Peyer's patch (tissue), 4 donors: ENCODE results near the gene ASB15. TPM values are rescaled to one million over a fixed set of nuclear protein-coding genes. Genes with fewer than 3 reads are reported as not detected.

Experiments
- DNase-seq, 3 donors: peaks; one replicate each; pipeline ENCODE4 v3.0.0-alpha.2; 2017 to 2019
- H3K27ac ChIP-seq, 4 donors: fragments of 200-600 bp; sonication (generic); one replicate each; pipeline ENCODE4 v1.5.1; 2016 to 2019
- H3K27me3 ChIP-seq, 2 donors: fragments of 200-600 bp; sonication (generic); one replicate each; pipeline ENCODE4 v1.5.1; 2019
- H3K36me3 ChIP-seq, 3 donors: fragments of 200-600 bp; sonication (generic); one replicate each; pipeline ENCODE4 v1.5.1; 2016 to 2019
- H3K4me1 ChIP-seq, 4 donors: fragments of 200-600 bp; sonication (generic); one replicate each; pipeline ENCODE4 v1.5.1; 2016 to 2019
- H3K4me3 ChIP-seq, 4 donors: fragments of 200-600 bp; sonication (generic); 1 replicate in 3 of 4; 2 replicates in 1 of 4; pipeline ENCODE4 v1.5.1; 2016 to 2019; ENCODE audit warnings: mild to moderate bottlenecking in 1 of 4
- H3K9me3 ChIP-seq, 4 donors: fragments of 200-600 bp; sonication (generic); one replicate each; pipeline ENCODE4 v1.5.1; 2016 to 2019; ENCODE audit warnings: mild to moderate bottlenecking in 1 of 4
- POLR2A ChIP-seq, 2 donors: fragments of 450-650 bp; IDR thresholded peaks; one replicate each; pipeline ENCODE4 v1.5.1; 2017; ENCODE audit warnings: antibody characterized with exemption in 2 of 2, mild to moderate bottlenecking in 2 of 2, moderate library complexity in 2 of 2
- total RNA-seq, 4 donors: library from RNA; depleted of rRNA; stranded (reverse); fragments of >200 nt; gene quantifications; one replicate each; pipeline ENCODE4 v1.1.0, GENCODE V29; 2016
- TF ChIP-seq, protein P1 (sequence below), 6 experiments: fragments of 450-650 bp in 4 of 6; fragments of 200-600 bp in 2 of 6; sonication (generic) in 1 of 6; IDR thresholded peaks; one replicate each; pipeline ENCODE4 v1.5.1; 2017 to 2019; ENCODE audit warnings: antibody characterized with exemption in 6 of 6, mild to moderate bottlenecking in 3 of 6, moderate library complexity in 1 of 6

The ASB15 gene
- total RNA-seq, 4 donors from 2014 or later, result not detected

- H3K36me3 ChIP-seq, result no peaks in the 10 kb centered on the region
- H3K27me3 ChIP-seq, result no peaks in the 10 kb centered on the region
- TF ChIP-seq, protein P1, sequence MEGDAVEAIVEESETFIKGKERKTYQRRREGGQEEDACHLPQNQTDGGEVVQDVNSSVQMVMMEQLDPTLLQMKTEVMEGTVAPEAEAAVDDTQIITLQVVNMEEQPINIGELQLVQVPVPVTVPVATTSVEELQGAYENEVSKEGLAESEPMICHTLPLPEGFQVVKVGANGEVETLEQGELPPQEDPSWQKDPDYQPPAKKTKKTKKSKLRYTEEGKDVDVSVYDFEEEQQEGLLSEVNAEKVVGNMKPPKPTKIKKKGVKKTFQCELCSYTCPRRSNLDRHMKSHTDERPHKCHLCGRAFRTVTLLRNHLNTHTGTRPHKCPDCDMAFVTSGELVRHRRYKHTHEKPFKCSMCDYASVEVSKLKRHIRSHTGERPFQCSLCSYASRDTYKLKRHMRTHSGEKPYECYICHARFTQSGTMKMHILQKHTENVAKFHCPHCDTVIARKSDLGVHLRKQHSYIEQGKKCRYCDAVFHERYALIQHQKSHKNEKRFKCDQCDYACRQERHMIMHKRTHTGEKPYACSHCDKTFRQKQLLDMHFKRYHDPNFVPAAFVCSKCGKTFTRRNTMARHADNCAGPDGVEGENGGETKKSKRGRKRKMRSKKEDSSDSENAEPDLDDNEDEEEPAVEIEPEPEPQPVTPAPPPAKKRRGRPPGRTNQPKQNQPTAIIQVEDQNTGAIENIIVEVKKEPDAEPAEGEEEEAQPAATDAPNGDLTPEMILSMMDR (IDR thresholded peaks at IDR 0.05), result no peak
- TF ChIP-seq POLR2A (IDR thresholded peaks at IDR 0.05), result no peak
- no peak for DNase-seq
- H3K9me3 ChIP-seq, result no peaks in the 10 kb centered on the region
- no peaks in the 10 kb centered on the region for H3K4me1 ChIP-seq
- H3K4me3 ChIP-seq, result no peak overlapping the region
- no peak overlapping the region for H3K27ac ChIP-seq
Observed at GRCh38 chr7:123571187-123571586, 30.4 kb upstream of the ASB15 start.

GRCh38 chr7:123571684-123572083, 29.9 kb upstream of the ASB15 start:
- Histone ChIP-seq H3K4me1 (no peaks in the 10 kb centered on the region), H3K27ac (no peak overlapping the region), H3K27me3 (no peaks in the 10 kb centered on the region), H3K4me3 (no peak overlapping the region), H3K9me3 (no peaks in the 10 kb centered on the region), H3K36me3 (no peaks in the 10 kb centered on the region)
- TF ChIP-seq, protein P1 (IDR thresholded peaks at IDR 0.05), result no peak
- no peak for TF ChIP-seq POLR2A (IDR thresholded peaks at IDR 0.05)
- DNase-seq, result no peak

DNA sequence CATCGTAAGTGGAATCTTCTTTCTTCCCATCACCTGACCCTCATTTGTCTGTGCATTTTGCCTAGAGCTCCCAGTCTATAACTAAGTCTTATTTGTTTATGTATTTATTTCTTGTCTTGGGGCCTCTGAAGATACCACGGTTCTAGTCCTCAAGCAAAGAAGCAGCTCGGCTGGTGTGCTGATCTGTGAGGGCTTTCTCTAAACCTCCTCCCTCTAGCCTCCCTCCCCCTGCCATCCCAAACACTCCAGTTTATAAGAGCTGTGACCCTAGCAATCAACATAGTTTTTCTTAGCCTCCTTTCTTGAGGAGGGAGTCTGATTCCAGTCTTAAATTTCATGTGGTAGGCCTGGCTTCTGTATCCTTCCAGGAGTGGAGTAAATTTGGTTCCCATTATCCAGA, 28.3 kb upstream of the ASB15 start:
- Histone ChIP-seq H3K27me3 (no peaks in the 10 kb centered on the region), H3K4me1 (no peaks in the 10 kb centered on the region), H3K9me3 (no peaks in the 10 kb centered on the region), H3K36me3 (no peaks in the 10 kb centered on the region), H3K27ac (no peak overlapping the region), H3K4me3 (no peak overlapping the region)
- no peak for TF ChIP-seq POLR2A (IDR thresholded peaks at IDR 0.05)
- DNase-seq, result no peak

DNA sequence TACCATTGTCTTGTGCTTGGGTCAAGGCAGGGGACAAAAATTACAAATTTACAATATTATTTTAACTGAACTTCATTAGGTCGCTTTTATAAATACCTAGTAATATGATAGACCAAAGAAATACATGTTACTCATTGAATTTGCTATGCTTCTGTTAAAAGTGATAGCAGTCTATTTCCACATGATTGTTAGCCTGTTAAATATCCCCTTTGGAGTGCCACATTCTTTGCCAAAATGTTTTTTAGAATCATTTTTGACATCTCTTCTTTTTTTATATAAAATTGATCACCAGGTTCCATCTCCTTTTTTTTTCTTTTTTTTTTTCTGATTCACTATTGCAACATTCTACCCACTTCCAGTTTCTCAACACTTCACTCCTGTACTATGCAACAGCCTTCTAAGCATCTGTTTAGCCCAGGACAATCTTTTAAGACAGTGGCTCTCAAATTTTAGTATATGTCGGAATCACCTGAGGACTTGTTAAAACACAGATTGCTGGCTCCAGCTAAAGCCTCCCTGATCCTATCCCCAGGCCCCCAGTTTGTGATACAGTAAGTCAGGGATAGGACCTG, 27.6 kb upstream of the ASB15 start:
- H3K4me1 ChIP-seq, result no peaks in the 10 kb centered on the region
- TF ChIP-seq POLR2A (IDR thresholded peaks at IDR 0.05), result no peak

GRCh38 chr7:123579416-123579815, 22.2 kb upstream of the ASB15 start:
- no peak overlapping the region for H3K27ac ChIP-seq
- H3K4me3 ChIP-seq, result no peak overlapping the region
- H3K27me3 ChIP-seq, result no peaks in the 10 kb centered on the region
- no peaks in the 10 kb centered on the region for H3K4me1 ChIP-seq
- H3K9me3 ChIP-seq, result no peaks in the 10 kb centered on the region
- TF ChIP-seq, protein P1 (IDR thresholded peaks at IDR 0.05), result no peak
- no peak for TF ChIP-seq POLR2A (IDR thresholded peaks at IDR 0.05)
- H3K36me3 ChIP-seq, result no peaks in the 10 kb centered on the region
- no peak for DNase-seq

More for the DNA sequence above, 27.6 kb upstream of the ASB15 start:
- Histone ChIP-seq H3K27me3 (no peaks in the 10 kb centered on the region), H3K36me3 (no peaks in the 10 kb centered on the region), H3K9me3 (no peaks in the 10 kb centered on the region), H3K27ac (no peak overlapping the region), H3K4me3 (no peak overlapping the region)
- DNase-seq, result no peak

DNA sequence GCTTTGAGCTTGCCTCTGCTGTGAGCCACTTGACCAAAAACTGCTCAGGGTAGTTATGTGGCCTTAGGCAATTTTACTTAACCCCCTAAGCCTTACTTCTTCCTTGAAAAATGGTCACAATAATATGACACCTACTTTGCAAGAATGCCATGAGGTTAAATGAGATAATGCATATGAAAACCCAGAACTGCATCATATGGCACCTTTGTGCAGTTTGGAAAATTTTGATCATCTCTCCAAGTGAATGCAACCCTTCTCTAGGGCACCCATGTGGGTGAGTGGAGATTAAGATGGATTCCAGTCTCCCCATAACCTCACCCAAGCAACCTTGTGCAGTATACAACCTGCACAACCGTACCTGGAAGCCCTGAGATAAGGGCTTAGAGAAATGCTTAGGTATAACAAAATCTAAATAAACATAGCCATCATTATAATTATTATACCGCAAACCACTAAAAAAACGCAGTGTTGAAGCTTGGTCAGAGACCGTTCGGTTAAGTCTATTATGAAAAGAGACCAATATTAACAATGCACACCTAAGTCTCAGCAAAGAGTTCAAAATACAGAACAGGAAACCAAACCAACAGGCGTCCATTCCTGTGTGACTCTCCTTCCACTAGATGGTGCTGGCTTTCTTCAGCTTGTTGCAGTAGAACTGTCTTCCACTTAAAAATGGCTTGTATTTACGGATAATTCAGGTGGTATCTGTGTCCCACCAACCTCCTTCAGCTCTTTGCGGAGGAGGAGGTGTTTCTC, 21.0 kb upstream of the ASB15 start:
- no peak overlapping the region for H3K27ac ChIP-seq
- H3K27me3 ChIP-seq, result no peaks in the 10 kb centered on the region
- no peaks in the 10 kb centered on the region for H3K9me3 ChIP-seq
- no peak overlapping the region for H3K4me3 ChIP-seq
- no peaks in the 10 kb centered on the region for H3K4me1 ChIP-seq
- no peaks in the 10 kb centered on the region for H3K36me3 ChIP-seq
- DNase-seq, result no peak
- TF ChIP-seq, protein P1 (IDR thresholded peaks at IDR 0.05), result peak in 4 of 6 experiments; percentile 28 to 53 (median 40)
- no peak for TF ChIP-seq POLR2A (IDR thresholded peaks at IDR 0.05)
